ENCODE measurements around the gene ARHGEF28.

Gene ARHGEF28

GRCh38 chr5:73702534-73702933 is 76.5 kb downstream of the ARHGEF28 start:
- no peak for DNase-seq

GRCh38 chr5:73702951-73703350 is 77.0 kb downstream of the ARHGEF28 start:
- DNase-seq: no peak

GRCh38 chr5:73705364-73705763 is 79.4 kb downstream of the ARHGEF28 start:
- DNase-seq: no peak

- no peak for DNase-seq
Observed at GRCh38 chr5:73706963-73707362, 81.0 kb downstream of the ARHGEF28 start.

- DNase-seq: no peak
Observed at GRCh38 chr5:73709536-73710129, 83.6 kb downstream of the ARHGEF28 start.

GRCh38 chr5:73716284-73716808 is 90.3 kb downstream of the ARHGEF28 start:
- no peak for DNase-seq

GRCh38 chr5:73718762-73719161 is 92.8 kb downstream of the ARHGEF28 start:
- no peak for DNase-seq

- DNase-seq: no peak
Observed at GRCh38 chr5:73719632-73720031, 93.6 kb downstream of the ARHGEF28 start.

GRCh38 chr5:73722231-73722630 is 96.2 kb downstream of the ARHGEF28 start:
- DNase-seq: no peak

GRCh38 chr5:73726071-73726470 is 100.1 kb downstream of the ARHGEF28 start:
- no peak for DNase-seq

GRCh38 chr5:73726606-73727231 is 100.7 kb downstream of the ARHGEF28 start:
- no peak for DNase-seq

GRCh38 chr5:73727470-73727869 is 101.5 kb downstream of the ARHGEF28 start:
- DNase-seq: no peak

- DNase-seq: no peak
Observed at GRCh38 chr5:73728493-73729273, 102.7 kb downstream of the ARHGEF28 start.

- no peak for DNase-seq
Observed at GRCh38 chr5:73729329-73729728, 103.3 kb downstream of the ARHGEF28 start.

GRCh38 chr5:73732045-73732444 is 106.0 kb downstream of the ARHGEF28 start:
- no peak for DNase-seq

GRCh38 chr5:73733219-73733618 is 107.2 kb downstream of the ARHGEF28 start:
- no peak for DNase-seq

- no peak for DNase-seq
Observed at GRCh38 chr5:73735032-73735734, 109.2 kb downstream of the ARHGEF28 start.

GRCh38 chr5:73739650-73740049 is 113.7 kb downstream of the ARHGEF28 start:
- DNase-seq: no peak

GRCh38 chr5:73740274-73740790 is 114.3 kb downstream of the ARHGEF28 start:
- DNase-seq: no peak

- DNase-seq: no peak
Observed at GRCh38 chr5:73743161-73743560, 117.2 kb downstream of the ARHGEF28 start.

- DNase-seq: no peak
Observed at GRCh38 chr5:73745836-73746235, 119.8 kb downstream of the ARHGEF28 start.

GRCh38 chr5:73746608-73747007 is 120.6 kb downstream of the ARHGEF28 start:
- no peak for DNase-seq

All from retina (tissue), 1 donor.